HG03045 (cell line): ENCODE data around the gene NFKB1.
A peak's percentile ranks its signal among the peaks of the same experiment; 100 is the strongest.

Source experiments
- ATAC-seq: cut with Tn5 transposase; IDR thresholded peaks from one replicate; pipeline ENCODE4 v1.9.1; 2021; ENCODE audit warnings: mild to moderate bottlenecking, moderate library complexity; ENCODE audit not compliant: unreplicated experiment

NFKB1 gene

GRCh38 chr4:102497986-102498385, 3.2 kb upstream of the NFKB1 start:
- ATAC-seq, result no peak

GRCh38 chr4:102500352-102500695, 835 bp upstream of the NFKB1 start:
- peak; percentile 6 for ATAC-seq

- peak; percentile 49 for ATAC-seq
Measured at GRCh38 chr4:102501447-102501696, 213 bp downstream of the NFKB1 start.

GRCh38 chr4:102502543-102502818, 1.3 kb downstream of the NFKB1 start:
- no peak for ATAC-seq

GRCh38 chr4:102503301-102503746, 2.2 kb downstream of the NFKB1 start:
- ATAC-seq, result no peak

GRCh38 chr4:102503831-102504786, 3.0 kb downstream of the NFKB1 start:
- no peak for ATAC-seq

- ATAC-seq, result no peak
Measured at GRCh38 chr4:102504941-102505340, 3.8 kb downstream of the NFKB1 start.

- ATAC-seq, result no peak
Measured at GRCh38 chr4:102505708-102506107, 4.5 kb downstream of the NFKB1 start.

GRCh38 chr4:102506523-102506922, 5.4 kb downstream of the NFKB1 start:
- ATAC-seq, result no peak

GRCh38 chr4:102511830-102512605, 10.9 kb downstream of the NFKB1 start:
- ATAC-seq, result no peak

GRCh38 chr4:102514298-102514964, 13.3 kb downstream of the NFKB1 start:
- no peak for ATAC-seq

GRCh38 chr4:102517753-102518152, 16.6 kb downstream of the NFKB1 start:
- ATAC-seq, result no peak

GRCh38 chr4:102518703-102519131, 17.6 kb downstream of the NFKB1 start:
- no peak for ATAC-seq

- ATAC-seq, result no peak
Measured at GRCh38 chr4:102519925-102520324, 18.8 kb downstream of the NFKB1 start.

GRCh38 chr4:102521570-102521969, 20.4 kb downstream of the NFKB1 start:
- no peak for ATAC-seq

GRCh38 chr4:102522031-102522440, 20.9 kb downstream of the NFKB1 start:
- ATAC-seq, result no peak

- ATAC-seq, result no peak
Measured at GRCh38 chr4:102524691-102525090, 23.5 kb downstream of the NFKB1 start.

GRCh38 chr4:102525097-102525496, 23.9 kb downstream of the NFKB1 start:
- ATAC-seq, result no peak

GRCh38 chr4:102525504-102525903, 24.3 kb downstream of the NFKB1 start:
- ATAC-seq, result no peak

GRCh38 chr4:102526532-102526931, 25.4 kb downstream of the NFKB1 start:
- ATAC-seq, result no peak

- ATAC-seq, result no peak
Measured at GRCh38 chr4:102527695-102528283, 26.6 kb downstream of the NFKB1 start.
